Hepatocyte (in vitro differentiated cells): ENCODE results near the gene TTR. TPM values are rescaled to one million over a fixed set of nuclear protein-coding genes. Genes with fewer than 3 reads are reported as not detected.

Source experiments
- DNase-seq: peaks from one replicate; pipeline ENCODE4 v3.0.0-alpha.2; 2016; ENCODE audit warnings: low spot score
- H2AFZ ChIP-seq: fragments of 200-600 bp; sonication (generic); 2 replicates; pipeline ENCODE4 v1.6.0; 2016; ENCODE audit warnings: antibody characterized with exemption, mild to moderate bottlenecking
- H3K27ac ChIP-seq: fragments of 200-600 bp; sonication (generic); 2 replicates; pipeline ENCODE4 v1.5.1; 2016; ENCODE audit warnings: mild to moderate bottlenecking
- H3K27me3 ChIP-seq: fragments of 200-600 bp; sonication (generic); 2 replicates; pipeline ENCODE4 v1.6.1; 2016
- H3K36me3 ChIP-seq: fragments of 200-600 bp; sonication (generic); replicated peaks from 2 replicates; pipeline ENCODE4 v1.5.1; 2016; ENCODE audit warnings: low read depth; ENCODE audit not compliant: insufficient read depth
- H3K4me1 ChIP-seq: fragments of 200-600 bp; sonication (generic); 2 replicates; pipeline ENCODE4 v1.5.1; 2016; ENCODE audit warnings: mild to moderate bottlenecking, moderate library complexity; ENCODE audit not compliant: insufficient read depth
- H3K4me2 ChIP-seq: fragments of 200-600 bp; sonication (generic); 2 replicates; pipeline ENCODE4 v1.6.0; 2016
- H3K4me3 ChIP-seq: fragments of 200-600 bp; sonication (generic); 2 replicates; pipeline ENCODE4 v1.5.1; 2016; ENCODE audit warnings: mild to moderate bottlenecking
- H3K79me2 ChIP-seq: fragments of 200-600 bp; sonication (generic); 2 replicates; pipeline ENCODE4 v1.6.0; 2017; ENCODE audit warnings: mild to moderate bottlenecking
- H3K9me2 ChIP-seq: fragments of 200-600 bp; sonication (generic); replicated peaks from 2 replicates; pipeline ENCODE4 v1.6.0; 2017; ENCODE audit warnings: mild to moderate bottlenecking; ENCODE audit not compliant: insufficient read depth
- H3K9me3 ChIP-seq: fragments of 200-600 bp; sonication (generic); 2 replicates; pipeline ENCODE4 v1.5.1; 2016; ENCODE audit warnings: low read depth, mild to moderate bottlenecking
- H4K20me1 ChIP-seq: fragments of 200-600 bp; sonication (generic); 2 replicates; pipeline ENCODE4 v1.6.0; 2016; ENCODE audit warnings: mild to moderate bottlenecking; ENCODE audit not compliant: insufficient read depth, poor library complexity, severe bottlenecking
- CTCF ChIP-seq: fragments of 200-600 bp; sonication (generic); IDR thresholded peaks from 2 replicates; pipeline ENCODE4 v1.5.1; 2016; ENCODE audit warnings: antibody characterized with exemption, mild to moderate bottlenecking; ENCODE audit not compliant: poor library complexity
- EZH2 ChIP-seq: fragments of 200-600 bp; sonication (generic); IDR thresholded peaks from 2 replicates; pipeline ENCODE4 v1.6.1; 2016; ENCODE audit warnings: antibody characterized with exemption, mild to moderate bottlenecking, borderline replicate concordance
- EZH2phosphoT487 ChIP-seq: fragments of 200-600 bp; sonication (generic); IDR thresholded peaks from one replicate; pipeline ENCODE4 v1.6.1; 2018; ENCODE audit warnings: antibody characterized with exemption, mild to moderate bottlenecking, low read depth, moderate library complexity; ENCODE audit not compliant: unreplicated experiment, severe bottlenecking
- WGBS: methylation state at CpG from one replicate; pipeline ENCODE4 v1.1.6; 2016; ENCODE audit warnings: low lambda C conversion rate; ENCODE audit errors: missing lambda C conversion rate; 5-methylcytosine and 5-hydroxymethylcytosine counted together
- polyA plus RNA-seq: library from polyadenylated mRNA; unstranded; fragments of >200 nt; fragmentation: Nextera tagmentation; extraction: Ambion mirVana; gene quantifications from 2 replicates; pipeline ENCODE4 v1.2.1, GENCODE V29; 2016
- total RNA-seq: library from RNA; depleted of rRNA; stranded (reverse); fragments of >200 nt; gene quantifications from 2 replicates; pipeline ENCODE4 v1.2.3, GENCODE V29; 2014

The TTR gene
- total and polyA plus RNA-seq, 2 experiments from 2014 or later = 2,638 to 4,943 TPM

DNA sequence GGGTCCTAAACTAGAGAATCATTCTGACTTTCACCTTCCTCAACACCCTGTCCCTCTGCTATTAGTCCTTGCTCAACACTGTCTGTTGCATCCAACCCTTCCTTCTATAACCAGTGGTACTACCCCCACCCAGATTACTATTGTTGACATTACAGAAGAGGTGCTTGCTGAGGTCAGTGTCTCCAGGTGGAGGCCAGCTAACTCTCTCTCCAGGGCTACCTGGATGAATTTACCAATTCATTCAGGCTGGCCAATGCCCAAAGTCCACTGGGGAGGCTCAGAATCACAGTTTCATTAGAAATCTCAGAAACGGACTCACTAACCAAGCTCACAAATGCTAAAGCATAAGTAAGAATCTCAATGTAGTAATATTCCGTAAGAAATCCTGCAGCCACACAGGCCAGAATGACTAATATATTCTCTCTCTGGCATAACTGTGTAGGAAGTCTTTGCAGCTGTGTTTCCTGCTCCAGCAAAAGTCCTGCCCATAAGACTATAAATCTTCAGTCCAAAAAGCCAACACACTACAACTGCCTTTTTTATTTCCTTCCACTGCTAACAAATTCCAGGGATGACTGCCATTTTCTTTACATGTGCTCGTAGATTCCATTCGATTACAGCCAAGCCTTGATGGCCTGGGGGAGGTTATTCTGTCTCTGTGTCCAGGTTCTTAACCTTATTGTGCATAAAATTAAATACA, 10.0 kb upstream of the TTR start:
- Histone ChIP-seq H3K4me3 (no peak overlapping the region), H3K27ac (peak overlapping the region; percentile 7), H3K4me1 (no peaks in the 10 kb centered on the region), H3K9me2 (no peaks in the 10 kb centered on the region), H3K9me3 (no peaks in the 10 kb centered on the region), H3K27me3 (no peaks in the 10 kb centered on the region), H3K79me2 (no peaks in the 10 kb centered on the region), H2AFZ (no peak overlapping the region), H4K20me1 (no peaks in the 10 kb centered on the region), H3K36me3 (no peaks in the 10 kb centered on the region), H3K4me2 (no peak overlapping the region)
- TF ChIP-seq EZH2phosphoT487 (no peak), EZH2 (no peak), CTCF (no peak)
- WGBS = 50% methylated on average over 4 of the region's 4 CpGs
- DNase-seq = peak; percentile 35

DNA sequence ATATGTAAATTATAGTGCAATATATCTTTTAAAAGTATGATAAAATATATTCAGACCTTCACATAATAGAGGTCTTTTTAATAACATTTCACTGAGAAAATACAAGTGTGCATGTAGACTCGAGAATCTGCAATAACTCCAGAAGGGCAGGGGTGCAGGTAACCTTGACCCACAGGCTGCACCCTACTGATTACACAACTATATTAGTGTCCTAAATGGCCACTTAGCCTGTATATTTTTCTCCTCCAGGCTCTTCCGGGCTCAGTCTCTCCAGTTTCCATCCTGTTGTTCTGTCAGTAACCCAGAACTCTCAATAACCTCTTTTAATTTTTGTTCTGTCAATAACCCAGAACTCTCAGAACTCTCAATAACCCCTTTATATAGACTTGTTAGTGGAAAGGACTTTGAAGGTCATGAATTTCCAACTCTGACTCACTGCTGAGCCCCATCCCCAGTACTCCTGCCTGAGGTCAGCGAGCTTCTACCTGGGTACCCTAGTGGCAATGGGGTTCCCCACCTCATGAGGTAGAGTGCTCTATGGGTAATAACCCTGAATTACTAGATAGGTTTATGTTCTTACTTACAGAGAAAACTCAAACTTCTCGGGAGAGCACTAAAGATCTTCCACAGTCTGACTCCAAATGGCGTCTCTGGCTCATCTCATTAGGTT, 8.4 kb upstream of the TTR start:
- Histone ChIP-seq H2AFZ (no peak overlapping the region), H3K4me3 (no peak overlapping the region), H3K9me2 (no peaks in the 10 kb centered on the region), H3K27me3 (no peaks in the 10 kb centered on the region), H3K9me3 (no peaks in the 10 kb centered on the region), H3K4me1 (peaks cover 15% of the 10 kb centered on the region), H3K36me3 (no peaks in the 10 kb centered on the region), H3K27ac (no peak overlapping the region), H4K20me1 (no peaks in the 10 kb centered on the region), H3K4me2 (no peak overlapping the region), H3K79me2 (no peaks in the 10 kb centered on the region)
- TF ChIP-seq CTCF (no peak), EZH2phosphoT487 (no peak), EZH2 (no peak)
- 90% methylated on average over 5 of the region's 5 CpGs for WGBS
- no peak for DNase-seq

- Histone ChIP-seq H3K79me2 (no peaks in the 10 kb centered on the region), H3K4me1 (peaks cover 17% of the 10 kb centered on the region), H3K27me3 (no peaks in the 10 kb centered on the region), H3K36me3 (no peaks in the 10 kb centered on the region), H3K4me2 (no peak overlapping the region), H3K9me2 (no peaks in the 10 kb centered on the region), H4K20me1 (no peaks in the 10 kb centered on the region), H3K4me3 (no peak overlapping the region), H2AFZ (no peak overlapping the region), H3K9me3 (no peaks in the 10 kb centered on the region), H3K27ac (peak overlapping the region; percentile 82)
- TF ChIP-seq CTCF (no peak), EZH2phosphoT487 (no peak), EZH2 (no peak)
- no peak for DNase-seq
- 82% methylated on average over 5 of the region's 5 CpGs for WGBS
Observed at GRCh38 chr18:31585991-31586390, 5.7 kb upstream of the TTR start.
